ENCODE results near the gene KIF26B. TPM values are rescaled to one million over a fixed set of nuclear protein-coding genes. Genes with fewer than 3 reads are reported as not detected.
A peak's percentile ranks its signal among the peaks of the same experiment; 100 is the strongest.

KIF26B gene
- total and polyA plus RNA-seq, 2 experiments from 2014 or later: 0.03 to 0.76 TPM

DNA sequence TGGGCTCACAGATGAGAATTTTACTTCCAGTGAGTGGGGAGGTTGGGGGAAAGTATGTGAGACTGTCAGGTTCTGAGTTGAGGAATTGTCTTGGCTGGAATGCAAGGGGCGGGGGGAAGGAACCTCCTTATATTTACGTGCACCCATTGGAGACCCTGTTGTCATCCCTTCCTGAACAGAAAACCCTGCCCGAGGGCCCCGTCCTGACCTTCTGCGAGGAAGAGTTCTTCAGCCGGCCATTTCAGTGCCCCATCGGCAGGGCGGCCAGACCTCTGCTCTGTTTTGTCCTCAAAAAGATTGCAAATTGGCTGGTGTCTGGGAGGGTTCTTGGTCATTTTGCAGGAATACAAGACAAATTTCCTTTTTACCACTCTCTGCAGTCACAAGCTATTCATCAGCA, 7.1 kb downstream of the KIF26B start (continued):
- TF ChIP-seq CTCF (conservative IDR thresholded peaks at IDR 0.05; ENCODE audit: low read depth in 2 of 2) (no peak), ZNF331 (CRISPR knock-in tag; IDR thresholded peaks at IDR 0.05; ENCODE audit: low read depth) (no peak), POLR2AphosphoS5 (IDR thresholded peaks at IDR 0.05; ENCODE audit: low read depth) (no peak)
- TF ChIP-seq, protein P1, sequence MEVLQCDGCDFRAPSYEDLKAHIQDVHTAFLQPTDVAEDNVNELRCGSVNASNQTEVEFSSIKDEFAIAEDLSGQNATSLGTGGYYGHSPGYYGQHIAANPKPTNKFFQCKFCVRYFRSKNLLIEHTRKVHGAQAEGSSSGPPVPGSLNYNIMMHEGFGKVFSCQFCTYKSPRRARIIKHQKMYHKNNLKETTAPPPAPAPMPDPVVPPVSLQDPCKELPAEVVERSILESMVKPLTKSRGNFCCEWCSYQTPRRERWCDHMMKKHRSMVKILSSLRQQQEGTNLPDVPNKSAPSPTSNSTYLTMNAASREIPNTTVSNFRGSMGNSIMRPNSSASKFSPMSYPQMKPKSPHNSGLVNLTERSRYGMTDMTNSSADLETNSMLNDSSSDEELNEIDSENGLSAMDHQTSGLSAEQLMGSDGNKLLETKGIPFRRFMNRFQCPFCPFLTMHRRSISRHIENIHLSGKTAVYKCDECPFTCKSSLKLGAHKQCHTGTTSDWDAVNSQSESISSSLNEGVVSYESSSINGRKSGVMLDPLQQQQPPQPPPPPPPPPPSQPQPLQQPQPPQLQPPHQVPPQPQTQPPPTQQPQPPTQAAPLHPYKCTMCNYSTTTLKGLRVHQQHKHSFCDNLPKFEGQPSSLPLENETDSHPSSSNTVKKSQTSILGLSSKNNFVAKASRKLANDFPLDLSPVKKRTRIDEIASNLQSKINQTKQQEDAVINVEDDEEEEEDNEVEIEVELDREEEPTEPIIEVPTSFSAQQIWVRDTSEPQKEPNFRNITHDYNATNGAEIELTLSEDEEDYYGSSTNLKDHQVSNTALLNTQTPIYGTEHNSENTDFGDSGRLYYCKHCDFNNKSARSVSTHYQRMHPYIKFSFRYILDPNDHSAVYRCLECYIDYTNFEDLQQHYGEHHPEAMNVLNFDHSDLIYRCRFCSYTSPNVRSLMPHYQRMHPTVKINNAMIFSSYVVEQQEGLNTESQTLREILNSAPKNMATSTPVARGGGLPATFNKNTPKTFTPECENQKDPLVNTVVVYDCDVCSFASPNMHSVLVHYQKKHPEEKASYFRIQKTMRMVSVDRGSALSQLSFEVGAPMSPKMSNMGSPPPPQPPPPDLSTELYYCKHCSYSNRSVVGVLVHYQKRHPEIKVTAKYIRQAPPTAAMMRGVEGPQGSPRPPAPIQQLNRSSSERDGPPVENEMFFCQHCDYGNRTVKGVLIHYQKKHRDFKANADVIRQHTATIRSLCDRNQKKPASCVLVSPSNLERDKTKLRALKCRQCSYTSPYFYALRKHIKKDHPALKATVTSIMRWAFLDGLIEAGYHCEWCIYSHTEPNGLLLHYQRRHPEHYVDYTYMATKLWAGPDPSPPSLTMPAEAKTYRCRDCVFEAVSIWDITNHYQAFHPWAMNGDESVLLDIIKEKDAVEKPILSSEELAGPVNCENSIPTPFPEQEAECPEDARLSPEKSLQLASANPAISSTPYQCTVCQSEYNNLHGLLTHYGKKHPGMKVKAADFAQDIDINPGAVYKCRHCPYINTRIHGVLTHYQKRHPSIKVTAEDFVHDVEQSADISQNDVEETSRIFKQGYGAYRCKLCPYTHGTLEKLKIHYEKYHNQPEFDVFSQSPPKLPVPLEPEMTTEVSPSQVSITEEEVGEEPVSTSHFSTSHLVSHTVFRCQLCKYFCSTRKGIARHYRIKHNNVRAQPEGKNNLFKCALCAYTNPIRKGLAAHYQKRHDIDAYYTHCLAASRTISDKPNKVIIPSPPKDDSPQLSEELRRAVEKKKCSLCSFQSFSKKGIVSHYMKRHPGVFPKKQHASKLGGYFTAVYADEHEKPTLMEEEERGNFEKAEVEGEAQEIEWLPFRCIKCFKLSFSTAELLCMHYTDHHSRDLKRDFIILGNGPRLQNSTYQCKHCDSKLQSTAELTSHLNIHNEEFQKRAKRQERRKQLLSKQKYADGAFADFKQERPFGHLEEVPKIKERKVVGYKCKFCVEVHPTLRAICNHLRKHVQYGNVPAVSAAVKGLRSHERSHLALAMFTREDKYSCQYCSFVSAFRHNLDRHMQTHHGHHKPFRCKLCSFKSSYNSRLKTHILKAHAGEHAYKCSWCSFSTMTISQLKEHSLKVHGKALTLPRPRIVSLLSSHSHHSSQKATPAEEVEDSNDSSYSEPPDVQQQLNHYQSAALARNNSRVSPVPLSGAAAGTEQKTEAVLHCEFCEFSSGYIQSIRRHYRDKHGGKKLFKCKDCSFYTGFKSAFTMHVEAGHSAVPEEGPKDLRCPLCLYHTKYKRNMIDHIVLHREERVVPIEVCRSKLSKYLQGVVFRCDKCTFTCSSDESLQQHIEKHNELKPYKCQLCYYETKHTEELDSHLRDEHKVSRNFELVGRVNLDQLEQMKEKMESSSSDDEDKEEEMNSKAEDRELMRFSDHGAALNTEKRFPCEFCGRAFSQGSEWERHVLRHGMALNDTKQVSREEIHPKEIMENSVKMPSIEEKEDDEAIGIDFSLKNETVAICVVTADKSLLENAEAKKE (CRISPR knock-in tag; IDR thresholded peaks at IDR 0.05): no peak

DNA sequence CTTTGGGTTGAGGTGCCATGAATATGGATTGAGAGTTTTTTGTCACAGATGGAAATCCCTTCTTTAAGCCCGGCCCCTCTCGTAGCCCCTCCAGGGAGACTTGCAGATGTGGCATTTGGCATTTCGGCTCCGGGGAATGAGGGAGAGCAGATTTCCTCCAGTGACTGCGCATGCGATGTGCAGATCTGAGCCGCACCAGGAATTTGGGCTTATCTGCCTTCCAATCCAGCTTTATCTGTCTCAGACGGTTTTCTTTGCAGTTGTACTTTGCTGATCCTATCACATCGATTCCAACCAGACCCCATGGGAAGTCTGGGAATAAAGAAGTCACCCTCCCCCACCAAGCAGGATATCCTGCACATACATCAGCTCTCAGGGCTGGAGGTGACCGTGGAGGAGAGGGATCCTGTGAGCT, 11.7 kb downstream of the KIF26B start:
- Mint-ChIP-seq H3K27ac (no peak overlapping the region), H3K4me1 (peaks cover 18% of the 10 kb centered on the region), H3K4me3 (no peak overlapping the region; the same call in 2 of the 3 replicates), H3K36me3 (ENCODE audit: low read depth) (no peaks in the 10 kb centered on the region), H3K27me3 (ENCODE audit: insufficient read depth, low read depth, poor library complexity) (peaks cover 2% of the 10 kb centered on the region), H3K9me3 (no peaks in the 10 kb centered on the region)
- no peaks in the 10 kb centered on the region for H3K79me2 ChIP-seq (replicated peaks; ENCODE audit: insufficient read depth)
- H3K4me1 ChIP-seq (ENCODE audit: insufficient read depth): peaks cover 15% of the 10 kb centered on the region
- H3K9me2 ChIP-seq (ENCODE audit: insufficient read depth): no peaks in the 10 kb centered on the region
- peak overlapping the region; percentile 17 for H3K4me3 ChIP-seq
- no peak overlapping the region for H3K27ac ChIP-seq (ENCODE audit: low read depth)
- no peaks in the 10 kb centered on the region for H4K20me1 ChIP-seq (replicated peaks; ENCODE audit: insufficient read depth)
- no peaks in the 10 kb centered on the region for H3K27me3 ChIP-seq (ENCODE audit: insufficient read depth)
- H3K36me3 ChIP-seq (ENCODE audit: insufficient read depth): no peaks in the 10 kb centered on the region
- peak; percentile 16 for DNase-seq (ENCODE audit: low spot score)
- peak overlapping the region; percentile 70 for H2AFZ ChIP-seq
- H3F3A ChIP-seq (replicated peaks; ENCODE audit: low read depth): no peaks in the 10 kb centered on the region
- no peak for ATAC-seq
- peak overlapping the region; percentile 71 for H3K4me2 ChIP-seq
- TF ChIP-seq POLR2AphosphoS5 (IDR thresholded peaks at IDR 0.05; ENCODE audit: low read depth) (no peak), ZNF331 (CRISPR knock-in tag; IDR thresholded peaks at IDR 0.05; ENCODE audit: low read depth) (no peak), CTCF (conservative IDR thresholded peaks at IDR 0.05; ENCODE audit: low read depth in 2 of 2) (no peak), JUNB (IDR thresholded peaks at IDR 0.05; ENCODE audit: unreplicated experiment) (no peak), CREB1 (CRISPR knock-in tag; IDR thresholded peaks at IDR 0.05; ENCODE audit: low read depth) (no peak), STAT1 (IDR thresholded peaks at IDR 0.05; ENCODE audit: unreplicated experiment) (no peak), EZH2phosphoT487 (IDR thresholded peaks at IDR 0.05; ENCODE audit: unreplicated experiment) (no peak), ZNF114 (CRISPR knock-in tag; IDR thresholded peaks at IDR 0.05) (no peak), EZH2 (IDR thresholded peaks at IDR 0.05; ENCODE audit: low read depth, unreplicated experiment) (no peak), NANOG (IDR thresholded peaks at IDR 0.05; ENCODE audit: borderline replicate concordance) (no peak)
- TF ChIP-seq, protein P2, sequence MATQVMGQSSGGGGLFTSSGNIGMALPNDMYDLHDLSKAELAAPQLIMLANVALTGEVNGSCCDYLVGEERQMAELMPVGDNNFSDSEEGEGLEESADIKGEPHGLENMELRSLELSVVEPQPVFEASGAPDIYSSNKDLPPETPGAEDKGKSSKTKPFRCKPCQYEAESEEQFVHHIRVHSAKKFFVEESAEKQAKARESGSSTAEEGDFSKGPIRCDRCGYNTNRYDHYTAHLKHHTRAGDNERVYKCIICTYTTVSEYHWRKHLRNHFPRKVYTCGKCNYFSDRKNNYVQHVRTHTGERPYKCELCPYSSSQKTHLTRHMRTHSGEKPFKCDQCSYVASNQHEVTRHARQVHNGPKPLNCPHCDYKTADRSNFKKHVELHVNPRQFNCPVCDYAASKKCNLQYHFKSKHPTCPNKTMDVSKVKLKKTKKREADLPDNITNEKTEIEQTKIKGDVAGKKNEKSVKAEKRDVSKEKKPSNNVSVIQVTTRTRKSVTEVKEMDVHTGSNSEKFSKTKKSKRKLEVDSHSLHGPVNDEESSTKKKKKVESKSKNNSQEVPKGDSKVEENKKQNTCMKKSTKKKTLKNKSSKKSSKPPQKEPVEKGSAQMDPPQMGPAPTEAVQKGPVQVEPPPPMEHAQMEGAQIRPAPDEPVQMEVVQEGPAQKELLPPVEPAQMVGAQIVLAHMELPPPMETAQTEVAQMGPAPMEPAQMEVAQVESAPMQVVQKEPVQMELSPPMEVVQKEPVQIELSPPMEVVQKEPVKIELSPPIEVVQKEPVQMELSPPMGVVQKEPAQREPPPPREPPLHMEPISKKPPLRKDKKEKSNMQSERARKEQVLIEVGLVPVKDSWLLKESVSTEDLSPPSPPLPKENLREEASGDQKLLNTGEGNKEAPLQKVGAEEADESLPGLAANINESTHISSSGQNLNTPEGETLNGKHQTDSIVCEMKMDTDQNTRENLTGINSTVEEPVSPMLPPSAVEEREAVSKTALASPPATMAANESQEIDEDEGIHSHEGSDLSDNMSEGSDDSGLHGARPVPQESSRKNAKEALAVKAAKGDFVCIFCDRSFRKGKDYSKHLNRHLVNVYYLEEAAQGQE (IDR thresholded peaks at IDR 0.05; ENCODE audit: unreplicated experiment): no peak
